GM18907 (cell line): Measurements from ENCODE around the gene DCUN1D1.
"Not testable (repeated sequence)": the region's sequence is repeated elsewhere in the genome, so short reads cannot be mapped to it uniquely, and the experiment has no call there.

Source experiments
- ATAC-seq: cut with Tn5 transposase; IDR thresholded peaks from one replicate; pipeline ENCODE4 v1.9.1; 2021; ENCODE audit warnings: mild to moderate bottlenecking, moderate library complexity; ENCODE audit not compliant: unreplicated experiment

The DCUN1D1 gene

GRCh38 chr3:182980204-182981037 lies at the start of gene DCUN1D1:
Gene DCUN1D1 (minus strand): TSS chr3:182980538. CDS start chr3:182980489, 49 bp downstream.
- peak; percentile 90 for ATAC-seq

- ATAC-seq, result no peak
These were observed 48.1 kb upstream of the DCUN1D1 start for GRCh38 chr3:183028416-183028815.

- ATAC-seq, result no peak
These were observed 46.9 kb upstream of the DCUN1D1 start for GRCh38 chr3:183027276-183027675.

- no peak for ATAC-seq
These were observed 42.7 kb upstream of the DCUN1D1 start for GRCh38 chr3:183022936-183023516.

GRCh38 chr3:183018421-183019192 lies 38.3 kb upstream of the DCUN1D1 start:
- ATAC-seq, result no peak

GRCh38 chr3:183015185-183015584 lies 34.8 kb upstream of the DCUN1D1 start:
- ATAC-seq, result no peak

- ATAC-seq, result no peak
These were observed 33.5 kb upstream of the DCUN1D1 start for GRCh38 chr3:183013856-183014255.

- ATAC-seq, result no peak
These were observed 32.7 kb upstream of the DCUN1D1 start for GRCh38 chr3:183013074-183013473.

- no peak for ATAC-seq
These were observed 28.5 kb upstream of the DCUN1D1 start for GRCh38 chr3:183008800-183009199.

- no peak for ATAC-seq
These were observed 28.0 kb upstream of the DCUN1D1 start for GRCh38 chr3:183008303-183008702.

- ATAC-seq, result no peak
These were observed 26.2 kb upstream of the DCUN1D1 start for GRCh38 chr3:183006396-183007002.

- ATAC-seq, result no peak
These were observed 19.4 kb upstream of the DCUN1D1 start for GRCh38 chr3:182999767-183000166.

- not testable (repeated sequence) for ATAC-seq
These were observed 13.3 kb upstream of the DCUN1D1 start for GRCh38 chr3:182993486-182994201.

GRCh38 chr3:182989566-182989965 lies 9.2 kb upstream of the DCUN1D1 start:
- ATAC-seq, result no peak

- ATAC-seq, result no peak
These were observed 5.7 kb upstream of the DCUN1D1 start for GRCh38 chr3:182986021-182986420.

- no peak for ATAC-seq
These were observed 3.5 kb upstream of the DCUN1D1 start for GRCh38 chr3:182983876-182984275.

- peak; percentile 3 for ATAC-seq
These were observed 671 bp upstream of the DCUN1D1 start for GRCh38 chr3:182981038-182981380.

GRCh38 chr3:182979674-182980191 lies 605 bp downstream of the DCUN1D1 start:
- ATAC-seq, result peak; percentile 28

GRCh38 chr3:182979103-182979673 lies 1.1 kb downstream of the DCUN1D1 start:
- ATAC-seq, result no peak

GRCh38 chr3:182978387-182978786 lies 2.0 kb downstream of the DCUN1D1 start:
- no peak for ATAC-seq
